Transverse colon (tissue), 4 donors: ENCODE measurements around the gene AGTPBP1. TPM values are rescaled to one million over a fixed set of nuclear protein-coding genes. Genes with fewer than 3 reads are reported as not detected.

Experiments
- DNase-seq: peaks from one replicate; pipeline ENCODE4 v3.0.0-alpha.2; 2019
- H3K27ac ChIP-seq, 4 donors: fragments of 200-600 bp; sonication (generic); 2 replicates each; pipeline ENCODE4 v1.5.1; 2016 to 2018; ENCODE audit warnings: inconsistent platforms in 4 of 4
- H3K27me3 ChIP-seq: fragments of 200-600 bp; sonication (generic); 2 replicates; pipeline ENCODE4 v1.5.1; 2017; ENCODE audit warnings: inconsistent platforms
- H3K36me3 ChIP-seq, 4 donors: fragments of 200-600 bp; sonication (generic); 2 replicates each; pipeline ENCODE4 v1.5.1; 2017 to 2019; ENCODE audit warnings: inconsistent platforms in 4 of 4
- H3K4me1 ChIP-seq, 4 donors: fragments of 200-600 bp; sonication (generic); 2 replicates each; pipeline ENCODE4 v1.5.1; 2017 to 2020; ENCODE audit warnings: inconsistent platforms in 4 of 4
- H3K4me3 ChIP-seq, 4 donors: fragments of 200-600 bp; sonication (generic); 1 replicate in 1 of 4; 2 replicates in 3 of 4; pipeline versions ENCODE4 v1.5.1 to v1.6.1; 2017 to 2019; ENCODE audit warnings: inconsistent platforms in 4 of 4
- H3K9me3 ChIP-seq, 2 donors: fragments of 200-600 bp; sonication (generic); 2 replicates each; pipeline ENCODE4 v1.5.1; 2017 to 2019; ENCODE audit warnings: inconsistent platforms in 2 of 2
- EP300 ChIP-seq: sonication (generic); formaldehyde crosslinking; IDR thresholded peaks from one replicate; pipeline ENCODE4 v1.6.1; 2017; ENCODE audit warnings: antibody characterized with exemption, low read depth
- POLR2A ChIP-seq: fragments of 450-650 bp; IDR thresholded peaks from one replicate; pipeline ENCODE4 v1.6.1; 2016; ENCODE audit warnings: antibody characterized with exemption, mild to moderate bottlenecking, moderate library complexity
- POLR2AphosphoS5 ChIP-seq, 3 donors: sonication (generic); formaldehyde crosslinking; IDR thresholded peaks; one replicate each; pipeline ENCODE4 v1.6.1; 2016; ENCODE audit warnings: antibody characterized with exemption in 3 of 3
- WGBS, 2 donors: methylation state at CpG; one replicate each; pipeline ENCODE4 v1.1.5; 2018; ENCODE audit warnings: low coverage in 1 of 2; 5-methylcytosine and 5-hydroxymethylcytosine counted together
- in situ Hi-C, 4 donors: fragments of 200-750 bp; cut with MboI; loops; one replicate each; pipeline versions ENCODE4 v1.15.0 to v1.15.1; 2017; ENCODE audit warnings: low sequenced_read_pairs in 3 of 4, low pct_ligation_motif_present in 1 of 4, low pct_unique_long_range_greater_than_20kb in 1 of 4
- intact Hi-C: fragments of 100-400 bp; cut with DNase I; formaldehyde crosslinking; loops from one replicate; pipeline ENCODE4 v1.15.1; 2023; ENCODE audit warnings: low total_unique reads
- total RNA-seq, 4 donors: library from RNA; depleted of rRNA; stranded (reverse); fragments of >200 nt; gene quantifications; one replicate each; pipeline ENCODE4 v1.1.0, GENCODE V29; 2016
- TF ChIP-seq, protein P1 (sequence below), 5 experiments: fragments of 200-600 bp in 3 of 5; fragments of 450-650 bp in 2 of 5; sonication (generic) in 3 of 5; IDR thresholded peaks; 1 replicate in 2 of 5; 2 replicates in 3 of 5; pipeline ENCODE4 v1.5.1; 2016 to 2017; ENCODE audit warnings: antibody characterized with exemption in 5 of 5, inconsistent platforms in 3 of 5, mild to moderate bottlenecking in 2 of 5, moderate library complexity in 1 of 5

Gene AGTPBP1
- total RNA-seq, 4 donors from 2014 or later = 4.1 to 21.0 (median 15.4) TPM

- in situ Hi-C loops = no loop called here
- Histone ChIP-seq H3K27ac (no peak overlapping the region), H3K36me3 (no peaks in the 10 kb centered on the region), H3K9me3 (no peaks in the 10 kb centered on the region), H3K4me3 (no peak overlapping the region), H3K27me3 (no peaks in the 10 kb centered on the region), H3K4me1 (no peaks in the 10 kb centered on the region)
- no peak for TF ChIP-seq EP300
- no peak for TF ChIP-seq POLR2AphosphoS5 (IDR thresholded peaks at IDR 0.05)
- TF ChIP-seq POLR2A = no peak
- TF ChIP-seq, protein P1, sequence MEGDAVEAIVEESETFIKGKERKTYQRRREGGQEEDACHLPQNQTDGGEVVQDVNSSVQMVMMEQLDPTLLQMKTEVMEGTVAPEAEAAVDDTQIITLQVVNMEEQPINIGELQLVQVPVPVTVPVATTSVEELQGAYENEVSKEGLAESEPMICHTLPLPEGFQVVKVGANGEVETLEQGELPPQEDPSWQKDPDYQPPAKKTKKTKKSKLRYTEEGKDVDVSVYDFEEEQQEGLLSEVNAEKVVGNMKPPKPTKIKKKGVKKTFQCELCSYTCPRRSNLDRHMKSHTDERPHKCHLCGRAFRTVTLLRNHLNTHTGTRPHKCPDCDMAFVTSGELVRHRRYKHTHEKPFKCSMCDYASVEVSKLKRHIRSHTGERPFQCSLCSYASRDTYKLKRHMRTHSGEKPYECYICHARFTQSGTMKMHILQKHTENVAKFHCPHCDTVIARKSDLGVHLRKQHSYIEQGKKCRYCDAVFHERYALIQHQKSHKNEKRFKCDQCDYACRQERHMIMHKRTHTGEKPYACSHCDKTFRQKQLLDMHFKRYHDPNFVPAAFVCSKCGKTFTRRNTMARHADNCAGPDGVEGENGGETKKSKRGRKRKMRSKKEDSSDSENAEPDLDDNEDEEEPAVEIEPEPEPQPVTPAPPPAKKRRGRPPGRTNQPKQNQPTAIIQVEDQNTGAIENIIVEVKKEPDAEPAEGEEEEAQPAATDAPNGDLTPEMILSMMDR (IDR thresholded peaks at IDR 0.05) = no peak
- 77 to 87% methylated on average over 3 to 8 of the region's 8 CpGs for WGBS, 2 donors
- DNase-seq = no peak
- intact Hi-C loops = no loop called here
Measured at GRCh38 chr9:85534340-85534739, 207.4 kb downstream of the AGTPBP1 start.

- no peak for DNase-seq
Measured at GRCh38 chr9:85533538-85533937, 208.2 kb downstream of the AGTPBP1 start.

DNA sequence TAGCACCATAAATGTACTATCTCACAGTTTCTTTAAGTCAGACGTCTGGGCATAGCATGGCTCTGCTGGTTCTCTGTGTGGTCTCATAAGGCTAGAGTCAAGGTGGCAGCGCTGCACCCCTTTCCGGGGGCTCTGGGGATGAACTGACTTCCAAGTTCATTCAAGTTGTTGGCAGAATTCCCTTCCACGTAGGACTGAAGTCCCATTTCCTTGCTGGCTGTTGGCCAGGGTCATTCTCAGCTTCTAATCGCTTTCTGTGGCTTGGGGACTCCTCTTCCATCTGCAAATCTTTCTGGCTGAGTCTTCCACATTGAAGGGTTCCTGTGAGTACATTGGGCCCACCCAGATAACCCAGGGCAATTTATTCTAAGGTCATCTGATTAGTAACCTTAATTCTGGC lies 211.0 kb downstream of the AGTPBP1 start:
- in situ Hi-C loops = no loop called here
- no peak for DNase-seq
- no peak for TF ChIP-seq POLR2AphosphoS5 (IDR thresholded peaks at IDR 0.05)
- TF ChIP-seq, protein P1 (IDR thresholded peaks at IDR 0.05) = no peak
- no peak for TF ChIP-seq POLR2A
- no peak for TF ChIP-seq EP300
- Histone ChIP-seq H3K9me3 (no peaks in the 10 kb centered on the region), H3K27ac (no peak overlapping the region), H3K36me3 (no peaks in the 10 kb centered on the region), H3K4me1 (no peaks in the 10 kb centered on the region), H3K4me3 (no peak overlapping the region), H3K27me3 (no peaks in the 10 kb centered on the region)
- intact Hi-C loops = no loop called here
- WGBS, 2 donors = 30 to 50% methylated on average over 2 to 5 of the region's 5 CpGs

More at GRCh38 chr9:85533538-85533937, 208.2 kb downstream of the AGTPBP1 start:
- intact Hi-C loops (no loop called here), in situ Hi-C loops (no loop called here)
- no peaks in the 10 kb centered on the region for H3K4me1 ChIP-seq
- H3K9me3 ChIP-seq = no peaks in the 10 kb centered on the region
- TF ChIP-seq EP300 (no peak), POLR2A (no peak), POLR2AphosphoS5 (IDR thresholded peaks at IDR 0.05) (no peak)
- TF ChIP-seq, protein P1 (IDR thresholded peaks at IDR 0.05) = no peak
- H3K27ac ChIP-seq = no peak overlapping the region
- no peaks in the 10 kb centered on the region for H3K27me3 ChIP-seq
- H3K4me3 ChIP-seq = no peak overlapping the region
- no peaks in the 10 kb centered on the region for H3K36me3 ChIP-seq
- WGBS, 2 donors = 90 to 91% methylated on average over 3 to 4 of the region's 4 CpGs

DNA sequence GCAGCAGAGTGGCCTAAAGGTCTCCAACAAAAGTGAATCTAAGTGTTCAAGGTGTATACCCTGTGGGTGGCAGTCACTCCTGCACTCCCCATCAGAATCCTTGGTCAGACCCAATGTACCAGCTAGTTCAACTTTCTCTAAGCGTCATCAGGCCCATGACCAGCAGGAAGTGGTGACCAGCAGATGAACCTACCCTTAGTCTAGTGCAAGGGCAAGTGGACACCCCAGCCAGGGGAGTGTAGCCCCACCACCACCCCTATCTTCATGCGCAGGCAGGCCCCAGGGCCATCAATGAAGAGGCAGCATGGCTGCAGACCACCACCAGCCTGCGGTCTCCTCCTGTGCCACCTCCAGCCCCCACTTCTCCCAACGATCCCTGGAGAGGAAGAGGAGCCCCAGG lies 213.1 kb downstream of the AGTPBP1 start:
- H3K4me1 ChIP-seq = no peaks in the 10 kb centered on the region
- no peak overlapping the region for H3K4me3 ChIP-seq
- H3K27ac ChIP-seq = no peak overlapping the region
- 67 to 92% methylated on average over 1 to 4 of the region's 4 CpGs for WGBS, 2 donors
- DNase-seq = no peak
- H3K9me3 ChIP-seq = no peaks in the 10 kb centered on the region
- peaks cover under 1% of the 10 kb centered on the region for H3K27me3 ChIP-seq
- intact Hi-C loops (no loop called here), in situ Hi-C loops (no loop called here)
- TF ChIP-seq POLR2AphosphoS5 (IDR thresholded peaks at IDR 0.05) = no peak
- no peak for TF ChIP-seq POLR2A
- TF ChIP-seq, protein P1 (IDR thresholded peaks at IDR 0.05) = no peak
- TF ChIP-seq EP300 = no peak
- no peaks in the 10 kb centered on the region for H3K36me3 ChIP-seq
